Measurements from ENCODE around the gene SLC26A11. TPM values are rescaled to one million over a fixed set of nuclear protein-coding genes. Genes with fewer than 3 reads are reported as not detected.
"Not testable (repeated sequence)": the region's sequence is repeated elsewhere in the genome, so short reads cannot be mapped to it uniquely, and the experiment has no call there.

The SLC26A11 gene
- total RNA-seq, 1 donor = 12.7 TPM

- TF ChIP-seq CTCF (IDR thresholded peaks at IDR 0.05; ENCODE audit: extremely low read depth, low read depth, low read length) = no peak
- Histone ChIP-seq H3K27ac (ENCODE audit: low read depth, low read length) (no peak overlapping the region), H3K4me2 (ENCODE audit: insufficient read depth, low read length) (no peak overlapping the region), H2AFZ (ENCODE audit: low read length) (no peak overlapping the region), H4K20me1 (ENCODE audit: insufficient read depth, low read length) (peaks cover 11% of the 10 kb centered on the region), H3K4me1 (ENCODE audit: insufficient read depth, low read length) (no peaks in the 10 kb centered on the region), H3K27me3 (ENCODE audit: insufficient read depth, low read length) (no peaks in the 10 kb centered on the region), H3K9me3 (ENCODE audit: low read depth, low read length) (no peaks in the 10 kb centered on the region), H3K79me2 (ENCODE audit: insufficient read depth, low read length) (no peaks in the 10 kb centered on the region), H3K4me3 (ENCODE audit: insufficient read depth, low read length) (no peak overlapping the region), H3K36me3 (ENCODE audit: insufficient read depth, low read length) (peaks cover 75% of the 10 kb centered on the region)
- DNase-seq (ENCODE audit: insufficient read length, low spot score, missing footprints) = peak; percentile 34
These were observed 74.9 kb downstream of the SLC26A11 start for GRCh38 chr17:80295146-80295545.

GRCh38 chr17:80295559-80295958 is 75.3 kb downstream of the SLC26A11 start:
- DNase-seq (ENCODE audit: insufficient read length, low spot score, missing footprints) = peak; percentile 48
- Histone ChIP-seq H3K27ac (ENCODE audit: low read depth, low read length) (no peak overlapping the region), H3K4me2 (ENCODE audit: insufficient read depth, low read length) (no peak overlapping the region), H2AFZ (ENCODE audit: low read length) (no peak overlapping the region), H3K4me3 (ENCODE audit: insufficient read depth, low read length) (no peak overlapping the region), H3K4me1 (ENCODE audit: insufficient read depth, low read length) (no peaks in the 10 kb centered on the region), H4K20me1 (ENCODE audit: insufficient read depth, low read length) (peaks cover 10% of the 10 kb centered on the region), H3K36me3 (ENCODE audit: insufficient read depth, low read length) (peaks cover 72% of the 10 kb centered on the region), H3K27me3 (ENCODE audit: insufficient read depth, low read length) (no peaks in the 10 kb centered on the region), H3K9me3 (ENCODE audit: low read depth, low read length) (no peaks in the 10 kb centered on the region), H3K79me2 (ENCODE audit: insufficient read depth, low read length) (no peaks in the 10 kb centered on the region)
- no peak for TF ChIP-seq CTCF (IDR thresholded peaks at IDR 0.05; ENCODE audit: extremely low read depth, low read depth, low read length)

GRCh38 chr17:80296221-80296620 is 76.0 kb downstream of the SLC26A11 start:
- Histone ChIP-seq H4K20me1 (ENCODE audit: insufficient read depth, low read length) (peaks cover 10% of the 10 kb centered on the region), H3K36me3 (ENCODE audit: insufficient read depth, low read length) (peaks cover 71% of the 10 kb centered on the region), H3K79me2 (ENCODE audit: insufficient read depth, low read length) (no peaks in the 10 kb centered on the region), H3K4me3 (ENCODE audit: insufficient read depth, low read length) (no peak overlapping the region), H3K27me3 (ENCODE audit: insufficient read depth, low read length) (no peaks in the 10 kb centered on the region), H3K4me1 (ENCODE audit: insufficient read depth, low read length) (no peaks in the 10 kb centered on the region), H3K9me3 (ENCODE audit: low read depth, low read length) (no peaks in the 10 kb centered on the region), H2AFZ (ENCODE audit: low read length) (no peak overlapping the region), H3K27ac (ENCODE audit: low read depth, low read length) (no peak overlapping the region), H3K4me2 (ENCODE audit: insufficient read depth, low read length) (no peak overlapping the region)
- TF ChIP-seq CTCF (IDR thresholded peaks at IDR 0.05; ENCODE audit: extremely low read depth, low read depth, low read length) = no peak
- DNase-seq (ENCODE audit: insufficient read length, low spot score, missing footprints) = peak; percentile 46

- no peak for TF ChIP-seq CTCF (IDR thresholded peaks at IDR 0.05; ENCODE audit: extremely low read depth, low read depth, low read length)
- no peaks in the 10 kb centered on the region for H3K79me2 ChIP-seq (ENCODE audit: insufficient read depth, low read length)
- no peak overlapping the region for H3K4me2 ChIP-seq (ENCODE audit: insufficient read depth, low read length)
- H3K36me3 ChIP-seq (ENCODE audit: insufficient read depth, low read length) = peaks cover 74% of the 10 kb centered on the region
- DNase-seq (ENCODE audit: insufficient read length, low spot score, missing footprints) = peak; percentile 35
- H3K4me1 ChIP-seq (ENCODE audit: insufficient read depth, low read length) = no peaks in the 10 kb centered on the region
- no peaks in the 10 kb centered on the region for H3K27me3 ChIP-seq (ENCODE audit: insufficient read depth, low read length)
- H3K27ac ChIP-seq (ENCODE audit: low read depth, low read length) = no peak overlapping the region
- no peaks in the 10 kb centered on the region for H3K9me3 ChIP-seq (ENCODE audit: low read depth, low read length)
- H3K4me3 ChIP-seq (ENCODE audit: insufficient read depth, low read length) = no peak overlapping the region
- H4K20me1 ChIP-seq (ENCODE audit: insufficient read depth, low read length) = peaks cover 12% of the 10 kb centered on the region
- no peak overlapping the region for H2AFZ ChIP-seq (ENCODE audit: low read length)
These were observed 77.9 kb downstream of the SLC26A11 start for GRCh38 chr17:80297996-80298560.

GRCh38 chr17:80299350-80300100 is 79.3 kb downstream of the SLC26A11 start:
- not testable (repeated sequence) for H3K9me3 ChIP-seq (ENCODE audit: low read depth, low read length); H3K27me3 ChIP-seq (ENCODE audit: insufficient read depth, low read length); H4K20me1 ChIP-seq (ENCODE audit: insufficient read depth, low read length); H2AFZ ChIP-seq (ENCODE audit: low read length); DNase-seq (ENCODE audit: insufficient read length, low spot score, missing footprints); H3K27ac ChIP-seq (ENCODE audit: low read depth, low read length); H3K79me2 ChIP-seq (ENCODE audit: insufficient read depth, low read length); H3K4me2 ChIP-seq (ENCODE audit: insufficient read depth, low read length); H3K4me3 ChIP-seq (ENCODE audit: insufficient read depth, low read length); H3K4me1 ChIP-seq (ENCODE audit: insufficient read depth, low read length)
- peaks cover 78% of the 10 kb centered on the region for H3K36me3 ChIP-seq (ENCODE audit: insufficient read depth, low read length)

- H2AFZ ChIP-seq (ENCODE audit: low read length); H4K20me1 ChIP-seq (ENCODE audit: insufficient read depth, low read length); H3K4me1 ChIP-seq (ENCODE audit: insufficient read depth, low read length); H3K4me3 ChIP-seq (ENCODE audit: insufficient read depth, low read length); H3K79me2 ChIP-seq (ENCODE audit: insufficient read depth, low read length); H3K9me3 ChIP-seq (ENCODE audit: low read depth, low read length); H3K27ac ChIP-seq (ENCODE audit: low read depth, low read length); H3K27me3 ChIP-seq (ENCODE audit: insufficient read depth, low read length); DNase-seq (ENCODE audit: insufficient read length, low spot score, missing footprints); H3K4me2 ChIP-seq (ENCODE audit: insufficient read depth, low read length): not testable (repeated sequence)
- H3K36me3 ChIP-seq (ENCODE audit: insufficient read depth, low read length) = peaks cover 77% of the 10 kb centered on the region
These were observed 80.5 kb downstream of the SLC26A11 start for GRCh38 chr17:80300756-80301155.
